ENCODE measurements around the gene LETM1.
"Not testable (repeated sequence)": the region's sequence is repeated elsewhere in the genome, so short reads cannot be mapped to it uniquely, and the experiment has no call there.

LETM1 gene

DNA sequence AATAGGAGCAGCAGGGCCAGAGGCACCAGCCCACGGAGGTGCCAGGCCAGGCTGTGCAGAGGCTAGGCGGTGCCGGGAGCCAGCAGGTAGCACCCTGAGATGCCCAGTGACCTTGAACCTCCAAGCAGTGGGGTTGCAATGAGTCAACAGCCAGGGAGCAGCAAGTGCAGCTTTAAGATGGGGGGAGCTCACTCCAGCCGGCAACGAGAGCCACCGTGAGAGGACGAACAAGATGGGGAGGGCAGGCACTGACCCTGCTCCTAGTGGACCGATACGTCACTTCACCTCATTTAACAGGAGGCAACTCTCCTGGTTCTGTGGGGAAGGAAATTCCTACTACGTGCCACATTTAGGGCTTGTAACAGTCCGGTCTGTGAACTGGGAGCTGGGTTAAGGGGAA, 4.8 kb downstream of the LETM1 start:
- no peak for DNase-seq

DNA sequence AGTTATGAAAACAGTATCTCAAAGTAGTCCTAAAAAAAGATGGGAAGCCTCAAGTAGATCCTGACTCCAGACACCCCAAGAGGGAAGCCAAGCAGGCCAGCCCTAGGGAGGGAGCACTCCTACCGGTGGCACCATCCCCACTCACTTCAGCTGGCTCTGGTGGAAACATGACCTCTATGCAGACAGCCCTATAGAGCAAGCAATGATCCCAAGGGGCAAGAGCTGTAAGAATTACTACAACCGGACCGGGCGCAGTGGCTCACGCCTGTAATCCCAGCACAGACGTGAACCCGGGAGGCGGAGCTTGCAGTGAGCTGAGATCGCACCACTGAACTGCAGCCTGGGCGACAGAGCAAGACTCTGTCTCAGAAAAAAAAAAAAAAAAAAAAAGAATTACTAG, 5.7 kb downstream of the LETM1 start:
- no peak for DNase-seq

DNA sequence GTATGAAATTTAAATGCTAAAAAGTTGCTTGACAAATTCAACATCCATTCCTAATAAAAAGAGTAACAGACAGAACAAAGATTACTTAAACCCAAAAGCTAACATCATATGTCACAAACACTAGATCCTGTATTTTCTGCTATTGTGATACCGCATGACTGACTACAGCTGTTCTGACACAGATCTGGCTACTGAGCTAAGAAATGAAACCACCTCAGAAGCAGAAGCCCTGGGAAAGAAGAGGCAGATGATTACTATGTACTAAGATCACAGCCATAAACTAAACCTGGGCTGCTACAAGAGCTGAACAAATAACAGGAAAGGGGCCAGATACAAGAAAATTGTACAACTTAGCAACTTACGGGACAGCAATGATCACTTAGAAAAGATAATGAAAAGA, 9.4 kb downstream of the LETM1 start:
- no peak for DNase-seq

DNA sequence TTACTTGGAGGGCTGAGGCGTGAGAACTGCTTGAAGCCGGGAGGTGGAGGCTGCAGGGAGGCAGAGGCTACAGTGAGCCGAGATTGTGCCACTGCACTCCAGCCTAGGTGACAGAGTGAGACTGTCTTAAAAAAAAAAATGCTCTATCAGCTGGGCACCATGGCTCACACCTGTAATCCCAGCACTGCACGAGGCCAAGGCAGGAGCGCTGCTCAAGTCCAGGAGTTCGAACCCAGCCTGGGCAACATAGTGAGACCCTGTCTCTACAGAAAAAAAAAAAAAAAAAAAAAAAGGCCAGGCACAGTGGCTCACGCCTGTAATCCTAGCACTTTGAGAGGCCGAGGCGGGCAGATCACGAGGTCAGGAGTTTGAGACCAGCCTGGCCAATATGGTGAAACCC, 11.3 kb downstream of the LETM1 start:
- not testable (repeated sequence) for DNase-seq

DNA sequence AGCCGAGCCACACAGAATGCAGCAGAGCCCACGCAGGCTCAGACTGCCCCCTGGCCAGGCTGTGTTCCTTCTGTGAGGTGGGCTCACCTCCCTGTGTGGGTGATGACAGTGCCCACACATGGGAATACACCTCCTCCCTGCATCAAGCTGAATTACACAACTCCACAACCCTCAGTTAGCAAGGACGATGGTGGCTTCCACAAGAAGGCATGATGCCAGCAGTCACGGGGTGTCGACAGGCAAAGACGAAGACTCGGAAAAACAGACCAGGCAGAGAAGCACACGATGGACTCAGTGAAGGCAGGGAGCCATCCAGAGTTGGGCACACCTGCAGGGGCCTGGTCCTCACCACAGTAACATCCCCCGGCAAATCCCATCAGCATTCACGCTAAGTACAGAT, 12.1 kb downstream of the LETM1 start:
- no peak for DNase-seq

DNA sequence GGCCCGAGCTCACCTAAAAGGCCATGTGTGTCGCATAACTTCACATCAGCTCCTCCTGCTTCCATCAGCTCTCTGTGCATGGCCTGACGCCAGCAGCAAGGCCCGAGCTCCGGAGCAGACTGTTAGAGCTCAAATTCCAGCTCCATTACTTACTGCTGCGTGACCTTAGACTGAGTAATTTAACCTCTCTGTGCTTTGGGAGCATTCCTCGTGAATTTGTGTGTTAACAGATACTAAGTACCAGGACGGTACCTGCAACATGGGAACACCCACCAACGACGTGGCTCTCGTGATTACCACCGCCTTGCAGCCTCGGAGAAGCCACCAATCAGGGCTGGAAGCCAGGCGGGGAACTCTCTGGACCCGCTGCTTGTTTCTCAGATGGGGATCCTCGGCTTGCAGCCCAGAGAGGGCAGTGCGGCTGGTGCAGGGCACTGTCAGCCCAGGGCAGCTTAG, 12.9 kb downstream of the LETM1 start:
- DNase-seq = no peak

DNA sequence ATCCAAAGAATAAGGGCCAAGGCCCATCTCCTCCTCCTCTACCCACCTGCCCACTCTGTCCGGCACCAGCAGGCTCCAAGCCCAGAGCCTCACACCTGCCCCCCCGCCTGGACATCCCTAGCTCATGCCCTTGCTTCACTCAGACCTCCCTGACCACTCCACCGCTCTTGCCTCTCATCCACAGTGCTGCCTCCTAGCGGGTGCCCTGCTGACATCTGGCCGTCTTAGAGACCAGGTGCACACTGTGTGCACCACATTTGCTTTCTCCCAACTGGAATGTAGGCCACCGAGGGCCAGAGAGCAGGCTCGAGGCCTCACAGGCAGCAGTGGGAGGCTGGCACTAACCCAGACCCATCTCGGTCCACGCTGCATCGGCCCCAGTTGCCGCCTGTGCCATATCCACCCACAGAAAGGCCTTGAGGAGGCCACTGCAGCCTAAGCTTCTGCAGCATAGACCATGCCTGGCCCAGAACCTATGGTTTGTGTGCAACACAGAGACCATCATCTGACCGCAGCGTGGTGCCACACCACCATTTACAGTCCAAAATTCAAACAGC, 13.5 kb downstream of the LETM1 start:
- DNase-seq = no peak

DNA sequence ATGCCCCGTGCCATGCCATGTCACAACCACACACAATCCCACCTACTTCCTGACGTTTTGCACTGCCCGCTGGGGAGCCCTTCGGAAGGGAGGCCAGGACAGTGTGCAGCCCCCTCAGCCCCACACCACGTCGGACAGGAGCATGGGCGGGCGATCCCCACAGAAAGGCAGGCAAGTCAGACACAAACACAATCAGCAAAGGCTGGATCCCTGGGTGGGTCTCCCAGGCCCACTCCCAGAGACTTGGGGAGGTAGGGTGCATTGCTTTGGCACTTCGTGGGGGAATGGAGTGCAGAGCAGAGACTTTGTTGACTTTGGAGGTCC, 14.1 kb downstream of the LETM1 start:
- no peak for DNase-seq

DNA sequence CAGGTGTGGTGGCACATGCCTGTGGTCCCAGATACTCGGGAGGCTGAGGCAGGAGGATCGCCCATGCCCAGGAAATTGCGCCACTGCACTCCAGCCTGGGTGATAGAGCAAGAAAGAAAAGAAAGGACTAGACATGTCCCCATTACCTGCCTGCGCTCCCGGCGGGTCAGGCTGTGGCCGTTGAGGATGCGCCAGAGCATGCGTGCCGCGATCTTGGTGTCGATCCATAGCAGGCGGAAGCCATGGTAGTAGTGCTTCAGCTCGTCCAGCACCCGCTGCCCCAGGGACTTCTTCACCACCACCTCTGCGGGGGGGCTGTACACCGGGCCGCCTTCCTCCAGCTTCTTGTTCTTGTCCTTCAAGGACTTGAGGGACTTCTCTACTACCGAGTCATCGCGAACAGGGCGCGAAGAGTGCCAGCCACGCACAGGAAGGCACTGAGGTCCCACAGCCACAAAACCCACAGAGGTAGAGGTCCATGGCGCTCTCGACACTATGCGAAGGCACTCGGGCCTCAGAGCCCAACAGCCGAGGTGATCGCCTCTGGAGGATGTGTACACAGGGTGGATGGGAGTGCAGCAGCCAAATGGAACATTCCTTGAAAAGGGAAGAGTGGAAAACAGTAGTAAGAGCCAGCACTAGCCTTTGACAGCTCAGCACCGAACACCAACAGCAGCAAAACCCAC, 14.6 kb downstream of the LETM1 start:
- no peak for DNase-seq

DNA sequence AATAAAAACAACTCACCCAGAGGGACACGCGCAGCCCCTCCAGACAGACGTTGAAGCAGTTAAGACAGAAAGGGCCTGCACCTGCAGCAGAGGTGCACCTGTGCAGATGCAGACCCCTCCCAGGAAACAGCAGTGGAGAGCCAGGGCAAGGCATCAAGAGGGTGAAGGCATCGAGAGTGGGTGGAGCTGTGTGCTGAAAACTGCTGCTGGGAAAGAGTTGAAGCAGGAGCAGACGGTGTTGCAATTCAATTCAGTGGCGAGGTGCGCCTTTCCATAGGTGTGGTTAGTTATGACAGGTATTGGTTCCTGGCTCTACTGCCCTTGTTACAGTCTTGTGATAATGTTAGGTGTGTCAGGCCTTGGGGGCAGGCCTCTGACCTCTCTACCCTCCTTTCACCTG, 16.7 kb downstream of the LETM1 start:
- DNase-seq = no peak

DNA sequence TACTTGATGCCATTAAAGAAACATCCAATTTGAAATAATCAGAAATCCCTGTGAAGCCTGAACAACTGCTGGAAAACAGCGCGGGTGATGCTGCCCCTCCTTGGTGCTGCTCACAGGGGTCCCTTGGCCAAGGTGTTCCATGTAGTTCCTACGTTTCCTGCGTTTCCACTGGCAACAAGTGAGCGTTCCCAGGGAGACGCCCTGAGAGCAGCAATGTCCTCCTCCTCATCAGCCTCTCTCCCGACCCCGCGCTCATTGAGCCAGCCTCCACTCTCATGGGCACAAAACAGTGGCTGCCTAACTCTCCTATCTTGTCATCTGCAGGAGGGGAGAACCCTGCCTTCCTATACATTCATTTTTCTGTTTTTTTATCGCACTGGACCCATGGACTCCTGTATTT, 18.9 kb downstream of the LETM1 start:
- no peak for DNase-seq

DNA sequence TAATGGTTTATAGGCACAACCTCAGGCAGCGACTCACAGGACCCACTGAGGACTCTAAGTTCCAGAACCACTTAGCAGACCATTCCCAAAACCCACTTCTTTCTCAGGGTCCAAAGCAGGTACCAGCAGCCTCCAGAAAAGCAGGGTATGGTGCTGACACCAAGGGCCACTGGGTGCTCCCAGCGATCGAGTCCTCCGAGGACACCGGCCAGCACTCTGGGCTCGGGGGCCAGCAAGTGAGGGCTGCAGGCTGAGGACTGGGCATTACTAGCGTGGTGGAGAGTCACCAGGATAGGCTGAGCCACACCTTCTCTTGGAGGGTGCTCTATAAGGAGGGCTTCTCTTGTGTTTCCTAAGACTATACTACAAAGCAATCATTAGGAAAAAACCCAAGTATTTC, 19.3 kb downstream of the LETM1 start:
- DNase-seq = no peak

DNA sequence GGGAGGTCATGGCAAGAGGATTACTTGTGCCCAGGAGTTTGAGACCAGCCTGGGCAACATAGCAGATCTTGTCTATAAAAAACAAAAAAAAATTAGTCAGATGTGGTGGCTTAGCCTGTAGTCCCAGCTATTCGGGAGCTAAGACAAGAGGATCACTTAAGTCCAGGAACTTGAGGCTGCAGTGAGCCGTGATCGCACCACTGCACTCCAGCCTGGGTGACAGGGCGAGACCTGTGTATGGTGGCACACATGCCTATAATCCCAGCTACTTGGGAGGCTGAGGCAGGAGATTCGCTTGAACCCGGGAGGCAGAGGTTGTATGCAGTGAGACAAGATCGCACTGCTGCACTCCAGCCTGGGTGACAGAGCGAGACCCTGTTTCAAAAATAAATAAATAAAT, 20.1 kb downstream of the LETM1 start:
- not testable (repeated sequence) for DNase-seq

DNA sequence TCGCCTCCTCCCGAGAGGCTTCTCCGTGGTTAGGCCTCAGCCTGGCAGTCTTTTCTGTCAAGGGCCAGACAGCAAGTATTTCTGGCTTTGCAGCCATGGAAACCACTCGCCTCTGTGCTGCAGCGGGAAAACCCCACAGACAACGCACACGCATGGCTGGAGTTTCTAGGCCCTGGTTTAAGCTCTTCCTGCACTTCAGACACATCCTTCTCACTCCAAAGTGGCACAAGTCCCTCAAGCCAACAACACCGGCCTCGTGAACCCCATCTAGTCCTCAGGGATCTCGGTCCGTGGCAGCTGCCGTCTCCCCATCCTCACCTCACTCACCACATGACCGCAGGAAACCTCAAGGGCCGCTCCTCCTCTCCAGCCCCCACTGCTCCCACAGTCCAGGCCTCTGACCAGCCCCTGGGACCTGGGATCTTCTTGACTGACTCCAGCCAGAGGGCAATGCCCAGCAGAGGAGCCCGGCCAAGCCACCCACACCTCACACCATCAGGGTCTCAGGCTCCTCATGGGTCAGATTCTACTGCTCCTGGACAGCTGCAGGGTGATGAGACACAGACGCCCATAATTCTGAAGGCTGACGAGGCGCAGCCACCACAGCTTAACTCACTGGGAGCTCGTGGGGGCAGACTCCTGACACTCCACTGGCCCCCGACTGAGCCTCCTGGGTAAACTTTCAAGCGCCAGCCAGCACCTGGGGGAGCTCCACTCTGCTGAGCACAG, 21.7 kb downstream of the LETM1 start:
- DNase-seq = no peak

DNA sequence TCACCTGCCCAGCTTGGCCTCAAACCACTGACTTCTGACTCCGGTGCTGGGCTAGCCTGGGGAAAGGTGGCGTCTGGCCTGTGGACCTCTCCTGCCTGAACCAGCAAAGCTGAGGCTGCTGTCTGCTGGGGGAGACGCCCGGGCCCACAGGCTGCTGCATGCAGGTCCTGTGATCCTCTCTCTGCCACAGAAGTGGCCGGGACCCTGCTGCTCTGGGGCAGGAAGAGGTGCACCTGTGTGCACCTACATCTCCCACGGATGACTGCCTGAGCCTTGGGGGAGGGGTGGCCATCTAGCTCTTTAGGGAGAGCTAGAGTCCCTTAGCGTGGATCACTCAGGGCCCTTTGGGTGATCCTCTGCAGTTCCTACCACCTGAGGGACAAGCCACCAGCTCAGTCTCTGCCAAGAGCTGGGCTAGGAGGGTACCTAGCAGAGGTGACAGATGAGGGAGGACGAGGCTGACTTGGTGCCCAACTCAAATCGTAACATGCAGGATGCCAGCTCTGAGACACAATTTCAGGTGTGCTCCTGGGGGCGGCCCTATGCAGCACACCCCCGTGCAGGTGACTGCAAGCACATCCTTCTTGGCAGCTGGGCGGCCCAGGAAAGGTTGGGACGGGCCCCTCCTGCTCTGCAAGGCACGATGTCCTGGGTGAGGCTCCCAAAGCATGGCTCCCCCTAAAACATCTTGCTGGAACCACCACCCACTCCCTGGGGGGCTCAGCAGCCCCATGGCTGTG, 22.5 kb downstream of the LETM1 start:
- DNase-seq = no peak

DNA sequence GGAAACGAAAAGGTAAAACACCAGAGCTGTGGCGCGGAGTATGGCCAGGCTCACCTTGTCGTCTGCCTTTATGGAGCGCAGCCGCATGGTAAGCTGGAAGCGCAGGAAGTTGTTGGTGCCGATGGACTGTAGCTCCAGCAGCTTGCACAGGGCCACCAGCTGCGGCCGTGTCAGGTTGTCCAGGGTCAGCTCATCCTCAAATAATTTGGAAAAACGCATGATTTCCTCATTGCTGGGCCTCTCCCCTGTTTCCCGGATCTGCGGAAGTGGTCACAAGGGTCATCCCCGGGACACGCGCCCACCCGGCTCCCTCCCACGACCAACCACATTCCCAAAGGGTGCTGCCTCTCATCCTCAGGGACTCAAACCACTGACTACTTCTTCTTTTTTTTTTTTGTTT, 23.3 kb downstream of the LETM1 start:
- DNase-seq = no peak

DNA sequence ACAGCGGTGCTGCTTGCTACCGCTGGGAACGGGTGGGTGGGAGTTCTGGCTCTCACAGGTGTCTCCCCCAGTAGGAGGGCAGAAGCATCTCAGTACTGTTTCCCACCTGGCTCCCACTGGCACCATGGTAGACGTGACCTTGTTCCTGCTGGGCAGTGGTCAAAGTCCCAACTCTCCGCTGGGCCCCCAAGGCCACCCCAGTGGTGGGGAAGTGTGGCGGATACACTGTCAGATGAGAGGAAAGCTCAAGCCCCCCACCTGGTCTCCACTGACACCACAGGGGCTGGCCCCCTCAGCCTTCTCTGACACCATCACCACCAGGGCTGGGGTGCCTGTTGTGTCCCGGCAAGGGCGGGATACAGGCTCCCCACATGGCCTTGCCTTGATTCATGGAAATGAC, 24.6 kb downstream of the LETM1 start:
- no peak for DNase-seq

DNA sequence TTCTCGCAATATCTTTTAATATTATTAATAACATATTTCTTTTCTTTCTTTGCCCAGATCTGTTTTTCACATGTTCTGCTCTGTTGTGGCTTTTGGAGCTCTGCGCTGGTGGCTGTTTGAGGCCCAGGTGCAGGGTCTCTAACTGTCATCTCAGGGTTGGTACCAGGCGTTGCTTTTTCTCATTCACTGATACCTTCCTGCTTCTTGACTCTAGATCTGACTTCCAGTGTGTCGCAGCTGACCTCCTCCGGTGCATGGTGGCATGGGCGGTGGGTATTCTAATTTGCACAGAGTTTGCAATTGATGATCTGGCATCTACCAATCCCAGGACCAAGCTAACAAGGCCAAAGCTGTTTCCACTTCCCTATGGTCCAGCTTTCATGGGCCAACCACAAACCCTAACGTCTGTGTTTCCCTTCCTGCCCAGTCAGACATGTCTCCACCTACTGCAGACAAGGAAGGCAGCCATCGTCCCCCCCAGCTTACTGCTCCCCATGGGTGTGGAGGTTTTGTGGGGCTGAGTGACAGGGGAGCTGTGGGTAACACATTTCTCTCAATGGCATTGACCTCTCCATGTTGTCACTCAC, 25.2 kb downstream of the LETM1 start:
- no peak for DNase-seq

DNA sequence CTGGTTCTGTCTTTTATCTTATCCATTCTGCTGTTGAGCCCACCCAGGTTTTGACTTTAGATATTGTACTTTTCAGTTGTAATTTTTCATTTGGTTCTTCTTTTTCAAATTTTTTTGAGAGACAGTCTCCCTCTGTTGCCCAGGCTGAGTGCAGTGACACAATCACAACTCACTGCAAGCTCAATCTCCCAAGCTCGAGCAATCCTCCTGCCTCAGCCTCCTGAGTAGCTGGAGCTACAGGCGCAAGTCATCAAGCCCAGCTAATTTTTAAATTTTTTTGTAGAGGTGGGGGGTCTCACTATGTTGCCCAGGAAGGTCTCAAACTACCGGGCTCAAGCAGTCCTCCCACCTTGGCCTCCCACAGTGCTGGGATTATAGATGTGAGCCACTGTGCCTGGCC, 25.7 kb downstream of the LETM1 start:
- DNase-seq = no peak

DNA sequence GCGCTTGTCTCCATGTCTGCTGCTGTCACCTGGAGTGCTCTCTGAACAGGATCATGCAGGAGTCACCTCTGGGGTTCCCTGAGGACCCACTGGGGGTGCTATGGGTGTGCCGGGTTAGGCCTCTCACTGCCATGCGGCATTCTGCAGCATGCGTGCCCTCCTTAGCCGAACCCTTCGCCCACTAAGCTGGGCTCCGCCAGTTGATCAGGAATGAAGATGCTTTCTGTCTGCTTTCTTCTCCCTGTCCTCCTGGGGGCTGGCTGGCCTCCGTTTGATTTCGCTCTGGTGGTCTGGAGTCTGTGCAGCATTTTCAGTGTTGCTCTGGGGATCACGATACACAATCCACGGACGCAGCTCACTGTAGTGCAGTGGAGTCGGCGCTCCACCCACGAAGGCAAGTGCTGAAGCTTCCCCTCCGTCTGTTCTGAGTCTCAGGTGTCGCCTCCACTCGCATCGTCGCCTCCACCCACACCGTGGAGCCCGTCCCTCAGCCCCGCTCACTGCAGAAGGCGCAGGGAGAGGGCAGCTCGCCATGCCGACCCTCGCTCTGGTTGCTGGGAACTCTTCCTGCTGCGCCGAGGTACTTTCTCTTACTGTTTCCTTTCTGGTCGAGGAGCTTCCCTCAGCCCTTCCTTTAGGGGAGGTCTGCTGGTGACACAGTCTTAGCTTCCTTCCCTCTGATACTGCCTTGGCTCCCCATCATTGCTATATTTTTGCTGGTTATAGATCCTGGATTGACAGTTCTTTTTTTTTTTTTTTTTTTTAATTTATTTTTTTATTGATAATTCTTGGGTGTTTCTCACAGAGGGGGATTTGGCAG, 29.2 kb downstream of the LETM1 start:
- DNase-seq = no peak

DNA sequence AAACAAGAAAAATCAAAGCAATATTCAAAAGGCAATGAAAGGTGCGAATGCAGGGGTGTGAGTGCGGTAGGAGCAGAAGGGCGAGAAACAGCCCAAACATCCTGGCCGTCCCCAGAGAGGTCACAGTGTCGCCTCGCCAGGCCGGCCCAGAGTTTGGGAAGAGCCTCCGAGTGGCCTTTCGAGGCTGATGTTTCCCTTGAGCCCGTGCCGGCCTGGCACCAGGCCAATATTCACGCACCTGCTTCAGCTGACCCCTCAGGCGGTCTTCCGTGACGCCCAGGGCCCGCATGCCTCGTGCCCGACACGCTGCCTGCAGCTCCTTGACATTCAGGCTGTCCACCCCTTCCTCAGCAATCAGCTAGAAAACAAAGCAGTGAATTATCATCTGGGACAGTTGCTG, 30.6 kb downstream of the LETM1 start:
- DNase-seq = no peak

DNA sequence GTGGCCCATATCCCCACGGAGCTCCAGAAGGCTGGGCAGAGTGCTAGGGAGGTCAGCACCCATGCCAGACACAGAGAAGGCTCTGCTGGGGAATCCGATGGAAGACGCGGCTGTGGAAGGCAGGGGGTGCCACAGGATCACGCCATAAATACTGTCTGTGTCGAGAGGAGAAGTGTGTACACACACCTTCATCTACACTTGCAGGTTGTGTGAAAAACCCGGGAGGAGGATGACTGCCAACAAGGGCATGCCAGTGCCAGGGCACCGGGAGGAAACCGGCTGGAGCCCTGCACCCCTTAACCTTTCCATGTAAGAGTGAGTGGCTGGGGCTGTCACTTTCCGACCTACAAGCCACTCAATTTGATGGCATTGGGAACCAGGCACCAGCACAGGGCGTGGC, 31.2 kb downstream of the LETM1 start:
- no peak for DNase-seq

DNA sequence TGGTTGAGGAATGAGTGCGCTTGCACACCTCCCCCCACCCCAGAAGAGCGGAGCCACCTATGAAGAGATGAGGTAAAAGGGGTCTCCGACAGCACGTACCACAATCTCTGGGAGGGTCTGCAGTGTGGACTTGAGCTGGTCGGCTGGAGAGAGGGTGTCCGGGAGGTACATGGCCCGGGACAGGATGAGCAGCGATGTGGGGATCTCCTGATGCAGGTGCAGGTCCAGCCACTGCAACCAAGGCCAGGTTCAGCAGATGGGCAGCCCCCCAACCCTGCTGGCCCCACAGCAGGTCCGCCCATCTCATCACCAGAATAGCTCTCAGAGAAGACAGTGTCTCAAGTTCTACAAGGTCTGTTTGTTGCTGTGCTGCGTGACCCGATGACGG, 32.4 kb downstream of the LETM1 start:
- no peak for DNase-seq
